GM23248 (cell line): ENCODE results near the gene IL17A.

Experiments
- EZH2 ChIP-seq: fragments of 200-600 bp; sonication (generic); IDR thresholded peaks from 2 replicates; pipeline ENCODE4 v1.6.1; 2018; ENCODE audit warnings: antibody characterized with exemption, mild to moderate bottlenecking; ENCODE audit not compliant: insufficient read depth, poor library complexity, severe bottlenecking
- EZH2phosphoT487 ChIP-seq: fragments of 200-600 bp; sonication (generic); IDR thresholded peaks from 2 replicates; pipeline ENCODE4 v1.6.1; 2018; ENCODE audit warnings: antibody characterized with exemption, moderate library complexity, mild to moderate bottlenecking, low read depth; ENCODE audit not compliant: insufficient read depth

GRCh38 chr6:52183131-52183713 is 3.0 kb upstream of the IL17A start:
- no peak for TF ChIP-seq EZH2
- no peak for TF ChIP-seq EZH2phosphoT487
